Ectodermal cell (in vitro differentiated cells): ENCODE measurements around the gene ANXA6.

Experiments
- H3K27ac ChIP-seq: 2 replicates; pipeline ENCODE4 v1.7.0; 2013; ENCODE audit warnings: mild to moderate bottlenecking, low read depth, low read length; ENCODE audit not compliant: insufficient read depth, poor library complexity, severe bottlenecking
- H3K27me3 ChIP-seq: 2 replicates; pipeline ENCODE4 v1.7.0; 2013; ENCODE audit warnings: mild to moderate bottlenecking, low read length; ENCODE audit not compliant: insufficient read depth, control insufficient read depth, poor library complexity, severe bottlenecking
- H3K36me3 ChIP-seq: one replicate; pipeline ENCODE4 v1.7.0; 2013; ENCODE audit warnings: low read length; ENCODE audit not compliant: control insufficient read depth, insufficient read depth
- H3K4me1 ChIP-seq: one replicate; pipeline ENCODE4 v1.7.0; 2013; ENCODE audit warnings: low read length; ENCODE audit not compliant: control insufficient read depth, insufficient read depth
- H3K4me3 ChIP-seq: 2 replicates; pipeline ENCODE4 v1.7.0; 2013; ENCODE audit warnings: low read depth, low read length, control low read depth; ENCODE audit not compliant: insufficient read depth
- H3K9me3 ChIP-seq: 2 replicates; pipeline ENCODE4 v1.7.0; 2013; ENCODE audit warnings: mild to moderate bottlenecking, low read length, moderate library complexity; ENCODE audit not compliant: control insufficient read depth
- WGBS, 2 experiments: methylation state at CpG; one replicate each; pipeline ENCODE4 v1.1.7; 2013; ENCODE audit warnings: missing lambda C conversion rate in 2 of 2; 5-methylcytosine and 5-hydroxymethylcytosine counted together

Gene ANXA6

DNA sequence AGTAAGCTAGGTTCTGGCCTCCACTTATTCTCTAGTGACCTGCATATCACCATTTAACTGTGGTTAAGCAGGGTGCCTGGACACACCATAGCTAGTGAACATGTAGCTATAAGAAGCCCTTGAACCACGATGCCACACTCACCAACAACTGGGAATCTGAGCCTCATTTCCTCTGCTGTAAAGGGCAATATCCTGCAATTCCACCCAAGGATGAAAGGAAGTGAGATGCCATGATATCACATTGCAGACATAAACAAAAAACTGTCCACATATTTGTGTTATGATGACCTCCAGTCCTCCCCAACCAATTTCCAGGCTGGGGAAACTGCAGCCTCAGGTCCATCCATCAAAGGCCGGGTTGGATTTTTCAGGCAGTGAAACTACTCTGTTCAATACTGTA lies 87.1 kb downstream of the ANXA6 start:
- Histone ChIP-seq H3K36me3 (no peaks in the 10 kb centered on the region), H3K27ac (no peak overlapping the region), H3K4me3 (no peak overlapping the region), H3K27me3 (no peaks in the 10 kb centered on the region), H3K4me1 (peaks cover 4% of the 10 kb centered on the region), H3K9me3 (no peaks in the 10 kb centered on the region)
- 97 to 98% methylated on average over 2 of the region's 2 CpGs for WGBS, 2 experiments

- Histone ChIP-seq H3K4me1 (peaks cover 4% of the 10 kb centered on the region), H3K27ac (no peak overlapping the region), H3K27me3 (no peaks in the 10 kb centered on the region), H3K9me3 (no peaks in the 10 kb centered on the region), H3K36me3 (no peaks in the 10 kb centered on the region), H3K4me3 (no peak overlapping the region)
- WGBS, 2 experiments, result 89% methylated on average over 12 of the region's 12 CpGs
These were observed 89.0 kb downstream of the ANXA6 start for GRCh38 chr5:151068433-151069197.

GRCh38 chr5:151067632-151068432 lies 89.7 kb downstream of the ANXA6 start:
- Histone ChIP-seq H3K36me3 (no peaks in the 10 kb centered on the region), H3K27me3 (no peaks in the 10 kb centered on the region), H3K4me1 (peaks cover 4% of the 10 kb centered on the region), H3K4me3 (no peak overlapping the region), H3K27ac (no peak overlapping the region), H3K9me3 (no peaks in the 10 kb centered on the region)
- 90 to 91% methylated on average over 14 of the region's 14 CpGs for WGBS, 2 experiments

DNA sequence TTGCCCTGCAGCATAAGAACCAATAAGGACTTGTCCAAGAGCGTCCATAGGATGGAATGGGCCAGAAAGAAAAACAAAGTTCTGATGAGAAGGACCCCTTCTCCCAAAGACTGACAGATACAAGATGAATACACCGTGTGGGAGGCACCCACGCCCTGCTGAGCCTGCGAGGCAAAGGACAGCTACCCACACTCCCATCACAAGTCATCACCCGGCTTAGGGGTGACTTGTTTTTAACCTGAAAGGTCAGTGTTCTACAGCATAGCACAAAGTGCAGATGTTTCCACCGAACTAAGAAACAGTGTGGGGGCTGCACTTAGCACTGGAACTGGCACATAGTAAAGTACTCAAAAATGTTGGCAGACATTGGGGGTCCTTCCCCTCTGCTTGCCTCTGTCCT lies 90.7 kb downstream of the ANXA6 start:
- Histone ChIP-seq H3K4me1 (peaks cover 4% of the 10 kb centered on the region), H3K9me3 (no peaks in the 10 kb centered on the region), H3K27ac (no peak overlapping the region), H3K27me3 (no peaks in the 10 kb centered on the region), H3K4me3 (no peak overlapping the region), H3K36me3 (no peaks in the 10 kb centered on the region)
- WGBS, 2 experiments, result 85 to 88% methylated on average over 6 of the region's 6 CpGs

- Histone ChIP-seq H3K36me3 (no peaks in the 10 kb centered on the region), H3K27ac (no peak overlapping the region), H3K27me3 (no peaks in the 10 kb centered on the region), H3K4me3 (no peak overlapping the region), H3K9me3 (no peaks in the 10 kb centered on the region), H3K4me1 (peaks cover 4% of the 10 kb centered on the region)
- WGBS, 2 experiments, result 91 to 100% methylated on average over 1 of the region's 1 CpG
These were observed 92.0 kb downstream of the ANXA6 start for GRCh38 chr5:151065609-151066008.

GRCh38 chr5:151064916-151065499 lies 92.6 kb downstream of the ANXA6 start:
- Histone ChIP-seq H3K4me3 (no peak overlapping the region), H3K27me3 (no peaks in the 10 kb centered on the region), H3K9me3 (no peaks in the 10 kb centered on the region), H3K36me3 (no peaks in the 10 kb centered on the region), H3K27ac (no peak overlapping the region), H3K4me1 (peaks cover 4% of the 10 kb centered on the region)
- 94 to 95% methylated on average over 12 of the region's 12 CpGs for WGBS, 2 experiments

DNA sequence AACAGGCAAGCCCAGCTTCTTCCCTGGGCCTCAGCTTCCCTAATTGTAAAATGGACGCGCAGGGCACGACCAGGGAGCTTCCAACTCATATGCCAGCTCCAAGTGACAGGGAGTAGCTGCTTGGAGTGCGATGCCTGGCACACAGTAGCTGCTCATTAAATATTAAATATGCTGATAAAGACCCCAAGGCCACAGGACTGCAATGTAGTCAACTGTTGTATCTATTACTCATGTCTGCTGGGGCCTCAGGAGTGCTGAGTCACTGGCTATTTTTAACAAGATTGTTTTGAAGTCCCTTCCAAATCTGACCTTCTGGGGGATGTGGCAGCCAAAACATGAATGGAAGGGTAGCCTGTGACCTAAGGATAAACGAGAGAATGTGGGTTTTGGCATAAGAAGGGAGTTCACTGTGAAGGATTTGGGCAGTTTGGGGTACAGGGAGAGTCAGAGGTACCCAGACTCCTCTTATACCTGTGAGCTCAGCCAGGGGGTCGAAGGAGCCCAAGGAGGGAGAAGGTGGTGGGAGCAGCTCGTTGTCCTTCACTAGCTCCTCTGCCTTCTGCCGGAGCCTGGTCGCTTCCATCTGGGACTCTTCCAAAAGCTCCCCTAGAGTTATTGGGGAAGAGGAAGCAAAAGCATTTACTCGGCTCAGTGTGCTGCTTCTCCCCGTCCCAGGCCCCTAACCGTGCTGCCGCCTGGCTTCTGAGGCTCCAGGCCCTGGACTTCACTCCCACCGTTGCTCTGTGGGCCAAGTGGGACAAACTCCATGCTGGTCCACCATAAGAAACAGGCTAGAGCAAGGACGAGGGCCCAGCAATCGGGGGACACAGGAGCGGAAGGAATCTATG lies 94.2 kb downstream of the ANXA6 start:
- H3K4me3 ChIP-seq, result no peak overlapping the region
- WGBS, 2 experiments, result 94 to 95% methylated on average over 17 of the region's 17 CpGs
- no peak overlapping the region for H3K27ac ChIP-seq
- no peaks in the 10 kb centered on the region for H3K27me3 ChIP-seq
- no peaks in the 10 kb centered on the region for H3K4me1 ChIP-seq
- H3K36me3 ChIP-seq, result no peaks in the 10 kb centered on the region
- H3K9me3 ChIP-seq, result no peaks in the 10 kb centered on the region

GRCh38 chr5:151062405-151063141 lies 95.0 kb downstream of the ANXA6 start:
- H3K27me3 ChIP-seq, result no peaks in the 10 kb centered on the region
- no peak overlapping the region for H3K27ac ChIP-seq
- no peaks in the 10 kb centered on the region for H3K36me3 ChIP-seq
- no peaks in the 10 kb centered on the region for H3K4me1 ChIP-seq
- H3K4me3 ChIP-seq, result no peak overlapping the region
- no peaks in the 10 kb centered on the region for H3K9me3 ChIP-seq
- 96 to 97% methylated on average over 5 of the region's 5 CpGs for WGBS, 2 experiments

DNA sequence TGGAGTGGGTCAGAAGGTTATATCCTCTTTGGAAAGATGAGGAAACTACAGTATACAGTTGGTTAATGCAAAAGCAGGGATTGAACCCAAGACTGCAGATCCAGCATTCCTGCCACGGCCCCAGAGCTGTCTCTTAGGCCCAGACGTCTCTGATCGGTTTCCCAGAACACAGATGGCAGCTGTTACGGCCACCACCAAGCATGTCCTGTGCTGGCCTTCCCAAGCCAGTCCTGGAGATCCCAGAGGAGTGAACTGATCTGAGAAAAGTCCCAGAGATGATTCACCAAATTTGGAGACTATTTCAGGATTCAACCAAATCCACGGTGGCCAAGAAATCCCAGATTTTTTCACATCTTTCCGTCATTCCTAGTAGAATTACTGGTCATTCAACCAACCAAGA lies 96.8 kb downstream of the ANXA6 start:
- no peaks in the 10 kb centered on the region for H3K9me3 ChIP-seq
- no peaks in the 10 kb centered on the region for H3K36me3 ChIP-seq
- WGBS, 2 experiments, result 94 to 96% methylated on average over 6 of the region's 6 CpGs
- no peak overlapping the region for H3K4me3 ChIP-seq
- H3K27ac ChIP-seq, result no peak overlapping the region
- no peaks in the 10 kb centered on the region for H3K27me3 ChIP-seq
- no peaks in the 10 kb centered on the region for H3K4me1 ChIP-seq
